Keratinocyte (primary cell): Measurements from ENCODE around the gene AARS2. TPM values are rescaled to one million over a fixed set of nuclear protein-coding genes. Genes with fewer than 3 reads are reported as not detected.

Experiments
- DNase-seq: peaks from one replicate; pipeline ENCODE4 v3.0.0-alpha.2; 2011; ENCODE audit warnings: low read depth, missing footprints, low spot score
- FAIRE-seq: peaks from 2 replicates; lab custom pipeline; 2011; peaks lifted over from hg19 to GRCh38; lab: Jason Lieb, UNC
- H2AFZ ChIP-seq: 2 replicates; pipeline ENCODE4 v1.6.0; 2012; ENCODE audit warnings: low read length, control low read depth, inconsistent platforms; ENCODE audit not compliant: control insufficient read depth
- H3K27ac ChIP-seq: 2 replicates; pipeline ENCODE4 v1.5.1; 2011; ENCODE audit warnings: low read length; ENCODE audit not compliant: control insufficient read depth, insufficient read depth
- H3K27me3 ChIP-seq: 3 replicates; pipeline ENCODE4 v1.6.0; 2011; ENCODE audit warnings: low read length; ENCODE audit not compliant: control insufficient read depth, insufficient read depth; ENCODE audit errors: extremely low read depth
- H3K36me3 ChIP-seq, 2 experiments: 2 replicates in 1 of 2; 3 replicates in 1 of 2; pipeline ENCODE4 v1.5.1; 2011; ENCODE audit warnings: low read length in 2 of 2, mild to moderate bottlenecking in 1 of 2; ENCODE audit not compliant: control insufficient read depth in 2 of 2, insufficient read depth in 2 of 2; ENCODE audit errors: extremely low read depth in 1 of 2
- H3K4me1 ChIP-seq: 3 replicates; pipeline ENCODE4 v1.5.1; 2011; ENCODE audit warnings: low read length; ENCODE audit not compliant: control insufficient read depth, insufficient read depth; ENCODE audit errors: extremely low read depth
- H3K4me2 ChIP-seq: 3 replicates; pipeline ENCODE4 v1.6.0; 2011; ENCODE audit warnings: low read depth, low read length; ENCODE audit not compliant: control insufficient read depth, insufficient read depth; ENCODE audit errors: extremely low read depth
- H3K4me3 ChIP-seq, 3 experiments: fragments of 200-600 bp in 1 of 3; sonication (generic) in 1 of 3; 2 replicates in 2 of 3; 3 replicates in 1 of 3; pipeline ENCODE4 v1.5.1; 2011 to 2016; ENCODE audit warnings: low read length in 3 of 3, mild to moderate bottlenecking in 3 of 3, control low read depth in 2 of 3, inconsistent platforms in 1 of 3, low read depth in 1 of 3, mixed read lengths in 1 of 3, mixed run types in 1 of 3, moderate library complexity in 1 of 3; ENCODE audit not compliant: control insufficient read depth in 2 of 3, insufficient read depth in 2 of 3; ENCODE audit errors: extremely low read depth in 1 of 3
- H3K79me2 ChIP-seq: 2 replicates; pipeline ENCODE4 v1.6.0; 2012; ENCODE audit warnings: low read length; ENCODE audit not compliant: control insufficient read depth, insufficient read depth
- H3K9ac ChIP-seq: 3 replicates; pipeline ENCODE4 v1.6.0; 2011; ENCODE audit warnings: low read length; ENCODE audit not compliant: control insufficient read depth, insufficient read depth; ENCODE audit errors: extremely low read depth
- H3K9me1 ChIP-seq: 3 replicates; pipeline ENCODE4 v1.6.0; 2011; ENCODE audit warnings: low read length; ENCODE audit not compliant: control insufficient read depth, insufficient read depth; ENCODE audit errors: extremely low read depth
- H3K9me3 ChIP-seq: 2 replicates; pipeline ENCODE4 v1.5.1; 2012; ENCODE audit warnings: low read depth, low read length; ENCODE audit not compliant: control insufficient read depth
- H4K20me1 ChIP-seq: 3 replicates; pipeline ENCODE4 v1.6.0; 2011; ENCODE audit warnings: low read length; ENCODE audit not compliant: control insufficient read depth, insufficient read depth; ENCODE audit errors: extremely low read depth
- EZH2 ChIP-seq: IDR thresholded peaks from one replicate; pipeline ENCODE4 v1.6.1; 2012; ENCODE audit warnings: inconsistent platforms, mild to moderate bottlenecking, low read length, moderate library complexity
- dilution Hi-C: fragments of 300-500 bp; cut with MboI; formaldehyde crosslinking; loops from one replicate; pipeline ENCODE4 v1.7.0; 2020; ENCODE audit warnings: low sequenced_read_pairs; ENCODE audit not compliant: extremely low pct_ligation_motif_present
- polyA plus RNA-seq, 5 experiments: library from polyadenylated mRNA; depleted of rRNA in 3 of 5; stranded (reverse) in 3 of 5; stranded (forward) in 1 of 5; unstranded in 1 of 5; fragments of >200 nt; gene quantifications; 1 replicate in 1 of 5; 2 replicates in 3 of 5; 3 replicates in 1 of 5; pipeline versions ENCODE4 v1.2.1 to v1.2.3, GENCODE V29; 2011 to 2012; ENCODE audit warnings: missing spikeins in 2 of 5, low read depth in 1 of 5, low replicate concordance in 1 of 5
- TF ChIP-seq, protein P1 (sequence below), 3 experiments: IDR thresholded peaks in 1 of 3; conservative IDR thresholded peaks in 1 of 3; optimal IDR thresholded peaks in 1 of 3; 2 replicates in 2 of 3; 3 replicates in 1 of 3; pipeline versions ENCODE3 to v1.5.1; 2011; ENCODE audit warnings: low read length in 3 of 3, mild to moderate bottlenecking in 3 of 3, moderate library complexity in 2 of 3, control low read depth in 1 of 3, inconsistent platforms in 1 of 3; ENCODE audit not compliant: insufficient read depth in 2 of 3; ENCODE audit errors: extremely low read depth in 1 of 3

Gene AARS2
- polyA plus RNA-seq, 1 donor (not counting 4 experiments of a cell fraction or from before 2014, with no cell fraction given), result 5.8 TPM

DNA sequence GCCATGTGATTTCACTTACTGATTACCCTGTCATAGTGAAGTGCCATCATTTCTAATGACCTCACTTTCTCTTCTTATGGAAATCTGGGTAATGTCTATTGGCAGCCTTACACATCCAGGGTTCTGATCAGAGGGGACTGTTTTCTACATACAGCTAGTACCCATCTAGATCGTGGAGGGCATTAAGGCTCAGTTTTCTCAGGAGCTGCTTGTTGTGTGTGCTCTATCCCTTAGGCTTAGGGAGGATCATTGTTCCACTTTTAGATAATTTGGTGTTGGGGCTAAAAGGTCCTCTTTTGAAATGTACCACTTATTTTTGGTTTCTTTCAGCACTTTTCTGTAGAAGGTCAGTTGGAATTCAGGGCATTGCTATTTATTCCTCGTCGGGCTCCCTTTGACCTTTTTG, 62.4 kb downstream of the AARS2 start:
- no peak overlapping the region for H3K4me2 ChIP-seq
- H3K9ac ChIP-seq, result no peak overlapping the region
- no peak overlapping the region for H2AFZ ChIP-seq
- peaks cover 48 to 63% of the 10 kb centered on the region in 2 experiments for H3K36me3 ChIP-seq
- peaks cover 76% of the 10 kb centered on the region for H4K20me1 ChIP-seq
- peaks cover 5% of the 10 kb centered on the region for H3K9me1 ChIP-seq
- no peaks in the 10 kb centered on the region for H3K9me3 ChIP-seq
- H3K79me2 ChIP-seq, result peaks cover 64% of the 10 kb centered on the region
- peaks cover 24% of the 10 kb centered on the region for H3K4me1 ChIP-seq
- H3K27ac ChIP-seq, result no peak overlapping the region
- FAIRE-seq (no peak), DNase-seq (no peak)
- H3K4me3 ChIP-seq, result no peak overlapping the region
- TF ChIP-seq EZH2, result no peak
- TF ChIP-seq, protein P1, sequence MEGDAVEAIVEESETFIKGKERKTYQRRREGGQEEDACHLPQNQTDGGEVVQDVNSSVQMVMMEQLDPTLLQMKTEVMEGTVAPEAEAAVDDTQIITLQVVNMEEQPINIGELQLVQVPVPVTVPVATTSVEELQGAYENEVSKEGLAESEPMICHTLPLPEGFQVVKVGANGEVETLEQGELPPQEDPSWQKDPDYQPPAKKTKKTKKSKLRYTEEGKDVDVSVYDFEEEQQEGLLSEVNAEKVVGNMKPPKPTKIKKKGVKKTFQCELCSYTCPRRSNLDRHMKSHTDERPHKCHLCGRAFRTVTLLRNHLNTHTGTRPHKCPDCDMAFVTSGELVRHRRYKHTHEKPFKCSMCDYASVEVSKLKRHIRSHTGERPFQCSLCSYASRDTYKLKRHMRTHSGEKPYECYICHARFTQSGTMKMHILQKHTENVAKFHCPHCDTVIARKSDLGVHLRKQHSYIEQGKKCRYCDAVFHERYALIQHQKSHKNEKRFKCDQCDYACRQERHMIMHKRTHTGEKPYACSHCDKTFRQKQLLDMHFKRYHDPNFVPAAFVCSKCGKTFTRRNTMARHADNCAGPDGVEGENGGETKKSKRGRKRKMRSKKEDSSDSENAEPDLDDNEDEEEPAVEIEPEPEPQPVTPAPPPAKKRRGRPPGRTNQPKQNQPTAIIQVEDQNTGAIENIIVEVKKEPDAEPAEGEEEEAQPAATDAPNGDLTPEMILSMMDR (optimal IDR thresholded peaks at IDR 0.05 in 1 of 3, IDR thresholded peaks at IDR 0.05 in 1 of 3, conservative IDR thresholded peaks at IDR 0.05 in 1 of 3; ENCODE audit: extremely low read depth in 1 of 3, insufficient read depth in 2 of 3, low read length in 3 of 3), result no peak
- dilution Hi-C loops, result no loop called here
- H3K27me3 ChIP-seq, result no peaks in the 10 kb centered on the region

DNA sequence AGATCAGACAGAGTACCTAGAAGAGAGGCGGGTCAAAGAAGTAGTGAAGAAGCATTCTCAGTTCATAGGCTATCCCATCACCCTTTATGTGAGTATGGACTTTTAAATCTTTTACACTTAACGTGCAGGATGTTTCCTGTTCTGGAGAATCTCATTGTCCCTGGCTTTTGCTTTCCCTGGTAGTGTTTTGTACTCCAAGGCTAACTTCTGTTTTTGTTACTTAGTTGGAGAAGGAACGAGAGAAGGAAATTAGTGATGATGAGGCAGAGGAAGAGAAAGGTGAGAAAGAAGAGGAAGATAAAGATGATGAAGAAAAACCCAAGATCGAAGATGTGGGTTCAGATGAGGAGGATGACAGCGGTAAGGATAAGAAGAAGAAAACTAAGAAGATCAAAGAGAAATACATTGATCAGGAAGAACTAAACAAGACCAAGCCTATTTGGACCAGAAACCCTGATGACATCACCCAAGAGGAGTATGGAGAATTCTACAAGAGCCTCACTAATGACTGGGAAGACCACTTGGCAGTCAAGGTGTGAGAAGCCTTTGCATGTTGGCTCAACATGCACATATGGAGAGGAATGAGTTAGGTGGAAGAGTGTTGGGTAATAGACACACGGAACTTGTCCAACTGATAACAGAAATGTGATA, 63.0 kb downstream of the AARS2 start:
- no peak overlapping the region for H3K4me3 ChIP-seq
- H2AFZ ChIP-seq, result no peak overlapping the region
- H3K9me3 ChIP-seq, result no peaks in the 10 kb centered on the region
- H3K27ac ChIP-seq, result no peak overlapping the region
- peaks cover 72% of the 10 kb centered on the region for H4K20me1 ChIP-seq
- DNase-seq, result no peak
- H3K9ac ChIP-seq, result no peak overlapping the region
- TF ChIP-seq, protein P1 (optimal IDR thresholded peaks at IDR 0.05 in 1 of 3, IDR thresholded peaks at IDR 0.05 in 1 of 3, conservative IDR thresholded peaks at IDR 0.05 in 1 of 3; ENCODE audit: extremely low read depth in 1 of 3, insufficient read depth in 2 of 3, low read length in 3 of 3), result no peak
- no peak for TF ChIP-seq EZH2
- dilution Hi-C loops, result no loop called here
- H3K4me1 ChIP-seq, result peaks cover 23% of the 10 kb centered on the region
- peaks cover 48 to 59% of the 10 kb centered on the region in 2 experiments for H3K36me3 ChIP-seq
- H3K79me2 ChIP-seq, result peaks cover 59% of the 10 kb centered on the region
- no peak for FAIRE-seq
- peaks cover 5% of the 10 kb centered on the region for H3K9me1 ChIP-seq
- H3K27me3 ChIP-seq, result no peaks in the 10 kb centered on the region
- peak overlapping the region; percentile 2 for H3K4me2 ChIP-seq

Other genes starting within 250 kb of the AARS2 start
- 103 to 136 TPM (median 133 TPM) in 3 replicates for gene MRPL14, start 185.9 kb downstream of the AARS2 start, polyA plus RNA-seq
- 64.8 to 110 TPM (median 80.8 TPM) in 3 replicates for gene TMEM63B, start 185.8 kb downstream of the AARS2 start, polyA plus RNA-seq
- gene CAPN11, start 154.5 kb downstream of the AARS2 start, polyA plus RNA-seq, result 0.04 TPM in 1 of 3 replicates, not detected in the others
- gene MYMX, start 96.4 kb downstream of the AARS2 start, polyA plus RNA-seq, result 0.09 TPM in 1 of 3 replicates, not detected in the others
- 51.0 to 69.8 TPM (median 55.3 TPM) in 3 replicates for gene SLC29A1, start 89.8 kb downstream of the AARS2 start, polyA plus RNA-seq
- gene HSP90AB1, start 66.2 kb downstream of the AARS2 start, polyA plus RNA-seq, result 653 to 1,215 TPM (median 1,089 TPM) in 3 replicates
- 69.9 to 118 TPM (median 103 TPM) in 3 replicates for gene SLC35B2, start 55.8 kb downstream of the AARS2 start, polyA plus RNA-seq
- gene NFKBIE, start 47.8 kb downstream of the AARS2 start, polyA plus RNA-seq, result 5.7 to 7.3 TPM (median 6.5 TPM) in 3 replicates
- not detected in 3 replicates for gene TMEM151B, start 42.9 kb downstream of the AARS2 start, polyA plus RNA-seq
- not detected in 3 replicates for gene SPATS1, start 29.3 kb upstream of the AARS2 start, polyA plus RNA-seq
- 10.8 to 16.6 TPM (median 12.6 TPM) in 3 replicates for gene CDC5L, start 74.4 kb upstream of the AARS2 start, polyA plus RNA-seq